ENCODE data around the gene DOCK1.

DOCK1 gene

GRCh38 chr10:127337801-127338200 lies 432.6 kb downstream of the DOCK1 start:
- no peak overlapping the region for H3K4me3 ChIP-seq (ENCODE audit: low read length)
- no peak for TF ChIP-seq CTCF (IDR thresholded peaks at IDR 0.05; ENCODE audit: insufficient read depth, low read depth, low read length, missing control alignments)
- DNase-seq (ENCODE audit: low read depth): no peak

- DNase-seq (ENCODE audit: low read depth): no peak
- TF ChIP-seq CTCF (IDR thresholded peaks at IDR 0.05; ENCODE audit: insufficient read depth, low read depth, low read length, missing control alignments): no peak
- no peak overlapping the region for H3K4me3 ChIP-seq (ENCODE audit: low read length)
These were observed 433.3 kb downstream of the DOCK1 start for GRCh38 chr10:127338399-127339110.

- no peak for DNase-seq (ENCODE audit: low read depth)
- H3K4me3 ChIP-seq (ENCODE audit: low read length): no peak overlapping the region
- TF ChIP-seq CTCF (IDR thresholded peaks at IDR 0.05; ENCODE audit: insufficient read depth, low read depth, low read length, missing control alignments): no peak
These were observed 438.6 kb downstream of the DOCK1 start for GRCh38 chr10:127343821-127344220.

GRCh38 chr10:127344346-127344745 lies 439.1 kb downstream of the DOCK1 start:
- DNase-seq (ENCODE audit: low read depth): no peak
- no peak for TF ChIP-seq CTCF (IDR thresholded peaks at IDR 0.05; ENCODE audit: insufficient read depth, low read depth, low read length, missing control alignments)
- no peak overlapping the region for H3K4me3 ChIP-seq (ENCODE audit: low read length)

- no peak for DNase-seq (ENCODE audit: low read depth)
- TF ChIP-seq CTCF (IDR thresholded peaks at IDR 0.05; ENCODE audit: insufficient read depth, low read depth, low read length, missing control alignments): no peak
- no peak overlapping the region for H3K4me3 ChIP-seq (ENCODE audit: low read length)
These were observed 440.2 kb downstream of the DOCK1 start for GRCh38 chr10:127345231-127345965.

- no peak for TF ChIP-seq CTCF (IDR thresholded peaks at IDR 0.05; ENCODE audit: insufficient read depth, low read depth, low read length, missing control alignments)
- H3K4me3 ChIP-seq (ENCODE audit: low read length): no peak overlapping the region
- DNase-seq (ENCODE audit: low read depth): no peak
These were observed 441.4 kb downstream of the DOCK1 start for GRCh38 chr10:127346604-127347003.

Measured in epithelial cell of esophagus (primary cell).